ENCODE results near the gene ATP9A. TPM values are rescaled to one million over a fixed set of nuclear protein-coding genes. Genes with fewer than 3 reads are reported as not detected.
A peak's percentile ranks its signal among the peaks of the same experiment; 100 is the strongest.

Gene ATP9A
- polyA plus RNA-seq, 3 donors from 2014 or later: 0.82 to 2.8 (median 1.2) TPM

GRCh38 chr20:51616060-51616459 is 152.1 kb downstream of the ATP9A start:
- Mint-ChIP-seq H3K36me3 (peaks cover 0 to 17% (median 4%) of the 10 kb centered on the region in 3 donors), H3K4me3 (no peak overlapping the region), H3K27me3 (ENCODE audit: low read depth in 3 of 3) (peaks cover 0 to 4% (median 0%) of the 10 kb centered on the region in 3 donors), H3K27ac (no peak overlapping the region), H3K9me3 (no peaks in the 10 kb centered on the region), H3K4me1 (no peaks in the 10 kb centered on the region)
- peak in 1 of 3 donors; percentile 6 for DNase-seq

- no peak for DNase-seq
- Mint-ChIP-seq H3K27me3 (ENCODE audit: low read depth in 3 of 3) (peaks cover 0 to 4% (median 1%) of the 10 kb centered on the region in 3 donors), H3K4me1 (no peaks in the 10 kb centered on the region), H3K4me3 (no peak overlapping the region), H3K36me3 (peaks cover 0 to 22% (median 7%) of the 10 kb centered on the region in 3 donors), H3K9me3 (no peaks in the 10 kb centered on the region), H3K27ac (no peak overlapping the region)
Measured at GRCh38 chr20:51614687-51615086, 153.5 kb downstream of the ATP9A start.

GRCh38 chr20:51613580-51613979 is 154.6 kb downstream of the ATP9A start:
- Mint-ChIP-seq H3K36me3 (peaks cover 0 to 26% (median 7%) of the 10 kb centered on the region in 3 donors), H3K27me3 (ENCODE audit: low read depth in 3 of 3) (peaks cover 0 to 3% (median 2%) of the 10 kb centered on the region in 3 donors), H3K27ac (no peak overlapping the region), H3K4me1 (no peaks in the 10 kb centered on the region), H3K4me3 (no peak overlapping the region), H3K9me3 (no peaks in the 10 kb centered on the region)
- no peak for DNase-seq

- no peaks in the 10 kb centered on the region for H3K4me1 Mint-ChIP-seq
- H3K36me3 Mint-ChIP-seq: peaks cover 0 to 23% (median 7%) of the 10 kb centered on the region in 3 donors
- no peak overlapping the region for H3K4me3 Mint-ChIP-seq
- H3K27ac Mint-ChIP-seq: no peak overlapping the region
- peaks cover 0 to 3% (median 0%) of the 10 kb centered on the region in 3 donors for H3K27me3 Mint-ChIP-seq (ENCODE audit: low read depth in 3 of 3)
- DNase-seq: no peak
- no peaks in the 10 kb centered on the region for H3K9me3 Mint-ChIP-seq
Measured at GRCh38 chr20:51612896-51613295, 155.3 kb downstream of the ATP9A start.

GRCh38 chr20:51611625-51611890 is 156.6 kb downstream of the ATP9A start:
- no peak overlapping the region for H3K27ac Mint-ChIP-seq
- H3K36me3 Mint-ChIP-seq: peaks cover 0 to 24% (median 7%) of the 10 kb centered on the region in 3 donors
- no peaks in the 10 kb centered on the region for H3K4me1 Mint-ChIP-seq
- no peaks in the 10 kb centered on the region for H3K9me3 Mint-ChIP-seq
- peaks cover 0 to 3% (median 0%) of the 10 kb centered on the region in 3 donors for H3K27me3 Mint-ChIP-seq (ENCODE audit: low read depth in 3 of 3)
- DNase-seq: no peak
- no peak overlapping the region for H3K4me3 Mint-ChIP-seq

- Mint-ChIP-seq H3K36me3 (peaks cover 0 to 24% (median 7%) of the 10 kb centered on the region in 3 donors), H3K27me3 (ENCODE audit: low read depth in 3 of 3) (peaks cover 0 to 3% (median 0%) of the 10 kb centered on the region in 3 donors), H3K4me1 (no peaks in the 10 kb centered on the region), H3K27ac (no peak overlapping the region), H3K9me3 (no peaks in the 10 kb centered on the region), H3K4me3 (no peak overlapping the region)
- no peak for DNase-seq
Measured at GRCh38 chr20:51610761-51611624, 157.2 kb downstream of the ATP9A start.

- H3K4me3 Mint-ChIP-seq: no peak overlapping the region
- H3K9me3 Mint-ChIP-seq: no peaks in the 10 kb centered on the region
- peaks cover 0 to 3% (median 0%) of the 10 kb centered on the region in 3 donors for H3K27me3 Mint-ChIP-seq (ENCODE audit: low read depth in 3 of 3)
- H3K36me3 Mint-ChIP-seq: peaks cover 0 to 24% (median 7%) of the 10 kb centered on the region in 3 donors
- H3K4me1 Mint-ChIP-seq: no peaks in the 10 kb centered on the region
- DNase-seq: no peak
- no peak overlapping the region for H3K27ac Mint-ChIP-seq
Measured at GRCh38 chr20:51610111-51610510, 158.1 kb downstream of the ATP9A start.

GRCh38 chr20:51609251-51609650 is 158.9 kb downstream of the ATP9A start:
- Mint-ChIP-seq H3K27me3 (ENCODE audit: low read depth in 3 of 3) (peaks cover 0 to 3% (median 0%) of the 10 kb centered on the region in 3 donors), H3K9me3 (no peaks in the 10 kb centered on the region), H3K4me1 (no peaks in the 10 kb centered on the region), H3K4me3 (no peak overlapping the region), H3K36me3 (peaks cover 0 to 31% (median 7%) of the 10 kb centered on the region in 3 donors), H3K27ac (no peak overlapping the region)
- no peak for DNase-seq

GRCh38 chr20:51608061-51608460 is 160.1 kb downstream of the ATP9A start:
- Mint-ChIP-seq H3K9me3 (no peaks in the 10 kb centered on the region), H3K36me3 (peaks cover 0 to 32% (median 7%) of the 10 kb centered on the region in 3 donors), H3K4me1 (no peaks in the 10 kb centered on the region), H3K4me3 (no peak overlapping the region), H3K27me3 (ENCODE audit: low read depth in 3 of 3) (peaks cover 0 to 4% (median 0%) of the 10 kb centered on the region in 3 donors), H3K27ac (no peak overlapping the region)
- DNase-seq: no peak

- DNase-seq: no peak
- peaks cover 0 to 7% (median 0%) of the 10 kb centered on the region in 3 donors for H3K27me3 Mint-ChIP-seq (ENCODE audit: low read depth in 3 of 3)
- H3K27ac Mint-ChIP-seq: no peak overlapping the region
- no peaks in the 10 kb centered on the region for H3K4me1 Mint-ChIP-seq
- H3K36me3 Mint-ChIP-seq: peaks cover 0 to 27% (median 4%) of the 10 kb centered on the region in 3 donors
- no peak overlapping the region for H3K4me3 Mint-ChIP-seq
- no peaks in the 10 kb centered on the region for H3K9me3 Mint-ChIP-seq
Measured at GRCh38 chr20:51607170-51607569, 161.0 kb downstream of the ATP9A start.

GRCh38 chr20:51604851-51605250 is 163.3 kb downstream of the ATP9A start:
- Mint-ChIP-seq H3K36me3 (peaks cover 0 to 32% (median 2%) of the 10 kb centered on the region in 3 donors), H3K4me3 (no peak overlapping the region), H3K9me3 (no peaks in the 10 kb centered on the region), H3K27ac (no peak overlapping the region), H3K27me3 (ENCODE audit: low read depth in 3 of 3) (peaks cover 0 to 9% (median 0%) of the 10 kb centered on the region in 3 donors), H3K4me1 (no peaks in the 10 kb centered on the region)
- no peak for DNase-seq

GRCh38 chr20:51602131-51602530 is 166.1 kb downstream of the ATP9A start:
- H3K4me1 Mint-ChIP-seq: no peaks in the 10 kb centered on the region
- peaks cover 0 to 26% (median 6%) of the 10 kb centered on the region in 3 donors for H3K36me3 Mint-ChIP-seq
- no peak overlapping the region for H3K27ac Mint-ChIP-seq
- DNase-seq: no peak
- peaks cover 0 to 8% (median 0%) of the 10 kb centered on the region in 3 donors for H3K27me3 Mint-ChIP-seq (ENCODE audit: low read depth in 3 of 3)
- H3K9me3 Mint-ChIP-seq: no peaks in the 10 kb centered on the region
- H3K4me3 Mint-ChIP-seq: no peak overlapping the region

- H3K9me3 Mint-ChIP-seq: no peaks in the 10 kb centered on the region
- no peak overlapping the region for H3K4me3 Mint-ChIP-seq
- no peak for DNase-seq
- peaks cover 0 to 8% (median 0%) of the 10 kb centered on the region in 3 donors for H3K27me3 Mint-ChIP-seq (ENCODE audit: low read depth in 3 of 3)
- no peak overlapping the region for H3K27ac Mint-ChIP-seq
- H3K36me3 Mint-ChIP-seq: peaks cover 0 to 25% (median 6%) of the 10 kb centered on the region in 3 donors
- no peaks in the 10 kb centered on the region for H3K4me1 Mint-ChIP-seq
Measured at GRCh38 chr20:51600950-51601349, 167.2 kb downstream of the ATP9A start.

- peaks cover 0 to 24% (median 6%) of the 10 kb centered on the region in 3 donors for H3K36me3 Mint-ChIP-seq
- peaks cover 0 to 8% (median 0%) of the 10 kb centered on the region in 3 donors for H3K27me3 Mint-ChIP-seq (ENCODE audit: low read depth in 3 of 3)
- no peak for DNase-seq
- no peak overlapping the region for H3K4me3 Mint-ChIP-seq
- H3K4me1 Mint-ChIP-seq: peaks cover 2 to 4% of the 10 kb centered on the region in 2 donors
- H3K27ac Mint-ChIP-seq: no peak overlapping the region
- no peaks in the 10 kb centered on the region for H3K9me3 Mint-ChIP-seq
Measured at GRCh38 chr20:51600016-51600420, 168.2 kb downstream of the ATP9A start.

All from immature natural killer cell (primary cell).